HepG2 (cell line): Measurements from ENCODE around the gene TDRD1. TPM values are rescaled to one million over a fixed set of nuclear protein-coding genes. Genes with fewer than 3 reads are reported as not detected.
A peak's percentile ranks its signal among the peaks of the same experiment; 100 is the strongest.

Experiments used
- CREM ChIP-seq, 2 experiments: sonication (generic) in 1 of 2; formaldehyde crosslinking in 1 of 2; IDR thresholded peaks; 2 replicates each; pipeline versions ENCODE4 v1.4.0 to v1.6.1; 2016 to 2020; ENCODE audit warnings: antibody characterized with exemption in 1 of 2, mild to moderate bottlenecking in 1 of 2, missing genetic modification reagents in 1 of 2
- HDAC6 ChIP-seq: fragments of 200-600 bp; sonication (generic); IDR thresholded peaks from 2 replicates; pipeline ENCODE4 v1.7.0; 2017; ENCODE audit warnings: mild to moderate bottlenecking, antibody characterized with exemption, low read length, low read depth
- JUNB ChIP-seq: sonication (generic); formaldehyde crosslinking; IDR thresholded peaks from 2 replicates; pipeline ENCODE4 v1.8.0; 2022; ENCODE audit warnings: missing genetic modification reagents, mild to moderate bottlenecking, borderline replicate concordance
- MIER2 ChIP-seq: IDR thresholded peaks from 2 replicates; pipeline ENCODE4 v1.6.1; 2016; ENCODE audit warnings: missing biosample characterization, missing genetic modification reagents
- POLR2G ChIP-seq: fragments of 200-400 bp; formaldehyde crosslinking; IDR thresholded peaks from 2 replicates; pipeline ENCODE4 v1.6.1; 2018; ENCODE audit warnings: mild to moderate bottlenecking, low read depth, low read length, moderate library complexity
- ZNF282 ChIP-seq: fragments of 450-650 bp; IDR thresholded peaks from 2 replicates; pipeline ENCODE4 v1.6.1; 2018; ENCODE audit not compliant: partially characterized antibody
- ZNF484 ChIP-seq: sonication (generic); formaldehyde crosslinking; IDR thresholded peaks from 2 replicates; pipeline ENCODE4 v1.5.1; 2020; ENCODE audit warnings: mild to moderate bottlenecking, low read depth, missing genetic modification reagents, borderline replicate concordance
- ZNF841 ChIP-seq: sonication (generic); formaldehyde crosslinking; IDR thresholded peaks from 2 replicates; pipeline ENCODE4 v1.8.1; 2023; ENCODE audit warnings: missing genetic modification reagents, borderline replicate concordance
- polyA plus RNA-seq, 8 experiments: library from polyadenylated mRNA; depleted of rRNA in 3 of 8; stranded (reverse) in 7 of 8; unstranded in 1 of 8; fragments of >200 nt; fragmentation: Illumina TruSeq in 4 of 8; extraction: Trizol in 4 of 8; gene quantifications; 2 replicates each; pipeline versions ENCODE4 v1.2.1 to v1.2.3, GENCODE V29; 2011 to 2016; ENCODE audit warnings: low read depth in 4 of 8, missing spikeins in 1 of 8, mixed read lengths in 1 of 8; ENCODE audit not compliant: insufficient read depth in 1 of 8
- total RNA-seq, 5 experiments: library from RNA; depleted of rRNA; stranded (reverse); fragments of >200 nt; fragmentation: Illumina TruSeq; extraction: Trizol; gene quantifications; 2 replicates each; pipeline ENCODE4 v1.2.3, GENCODE V29; 2016; ENCODE audit warnings: low read depth in 1 of 5
- TF ChIP-seq, protein P1 (sequence below): sonication (generic); formaldehyde crosslinking; IDR thresholded peaks from 2 replicates; pipeline ENCODE4; 2020; ENCODE audit warnings: missing genetic modification reagents, mild to moderate bottlenecking, borderline replicate concordance
- TF ChIP-seq, protein P2 (sequence below): sonication (generic); formaldehyde crosslinking; IDR thresholded peaks from 2 replicates; pipeline ENCODE4 v1.5.0; 2020; ENCODE audit warnings: mild to moderate bottlenecking, missing genetic modification reagents
- TF ChIP-seq, protein P3 (sequence below): sonication (generic); formaldehyde crosslinking; IDR thresholded peaks from 2 replicates; pipeline ENCODE4 v1.4.0; 2020; ENCODE audit warnings: missing genetic modification reagents, borderline replicate concordance
- TF ChIP-seq, protein P4 (sequence below), 2 experiments: sonication (generic) in 1 of 2; formaldehyde crosslinking in 1 of 2; IDR thresholded peaks; 2 replicates each; pipeline versions ENCODE4 v1.4.0 to v1.6.1; 2016 to 2020; ENCODE audit warnings: borderline replicate concordance in 1 of 2, low read depth in 1 of 2, mild to moderate bottlenecking in 1 of 2, missing genetic modification reagents in 1 of 2

Gene TDRD1
- total and polyA plus RNA-seq, 2 of the 13 experiments (the other 11 are each of a cell fraction or from before 2014, with no cell fraction given), result not detected

DNA sequence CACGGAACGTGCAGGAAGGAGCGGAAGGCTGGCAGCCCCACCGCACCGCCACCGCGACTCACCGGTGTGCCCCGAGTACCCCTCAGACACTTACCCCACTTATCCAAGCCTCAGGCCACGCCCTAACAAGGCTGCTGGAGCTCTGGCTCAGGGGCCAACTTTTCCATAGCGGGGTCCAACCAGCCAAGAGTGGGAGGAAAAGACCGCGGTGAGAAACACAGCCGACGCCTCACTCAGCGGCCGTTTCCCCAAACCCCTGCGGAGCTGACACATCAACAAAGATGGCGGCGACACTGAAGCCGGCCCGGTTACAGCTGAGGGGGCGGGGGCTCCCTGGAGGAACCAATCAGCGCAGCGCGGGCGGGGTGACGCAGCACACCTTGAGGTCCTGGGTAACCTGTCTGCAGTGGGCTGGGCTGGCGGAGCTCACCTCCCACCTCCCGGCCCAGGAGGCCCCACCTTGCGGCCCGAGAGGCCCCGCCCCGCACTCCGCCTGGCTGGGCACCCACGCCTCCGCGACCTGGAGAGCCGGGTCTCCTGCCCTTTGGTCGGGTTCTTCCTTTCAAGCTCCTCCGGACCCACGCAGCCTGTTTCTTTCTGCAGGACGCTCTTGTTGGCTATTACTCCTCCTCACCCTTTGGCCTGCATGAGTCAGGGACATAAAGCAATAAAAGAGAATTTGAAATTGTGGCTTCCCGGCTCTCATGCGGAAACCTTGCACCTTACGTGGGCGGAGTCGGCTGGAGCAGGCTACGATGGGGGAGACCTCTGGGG lies 5.0 kb upstream of the TDRD1 start, which contains the start of gene CCDC186 (continued):
- TF ChIP-seq JUNB (CRISPR knock-in tag) (no peak), POLR2G (peak; percentile 85), CREM (IDR thresholded peaks at IDR 0.05) (peak; percentile 58; the same call in 1 of the 2 replicates), CREM (CRISPR knock-in tag; IDR thresholded peaks at IDR 0.05) (no peak), HDAC6 (no peak), ZNF282 (no peak), MIER2 (no peak), ZNF841 (CRISPR knock-in tag) (no peak), ZNF484 (CRISPR knock-in tag) (no peak)
- TF ChIP-seq, protein P1, sequence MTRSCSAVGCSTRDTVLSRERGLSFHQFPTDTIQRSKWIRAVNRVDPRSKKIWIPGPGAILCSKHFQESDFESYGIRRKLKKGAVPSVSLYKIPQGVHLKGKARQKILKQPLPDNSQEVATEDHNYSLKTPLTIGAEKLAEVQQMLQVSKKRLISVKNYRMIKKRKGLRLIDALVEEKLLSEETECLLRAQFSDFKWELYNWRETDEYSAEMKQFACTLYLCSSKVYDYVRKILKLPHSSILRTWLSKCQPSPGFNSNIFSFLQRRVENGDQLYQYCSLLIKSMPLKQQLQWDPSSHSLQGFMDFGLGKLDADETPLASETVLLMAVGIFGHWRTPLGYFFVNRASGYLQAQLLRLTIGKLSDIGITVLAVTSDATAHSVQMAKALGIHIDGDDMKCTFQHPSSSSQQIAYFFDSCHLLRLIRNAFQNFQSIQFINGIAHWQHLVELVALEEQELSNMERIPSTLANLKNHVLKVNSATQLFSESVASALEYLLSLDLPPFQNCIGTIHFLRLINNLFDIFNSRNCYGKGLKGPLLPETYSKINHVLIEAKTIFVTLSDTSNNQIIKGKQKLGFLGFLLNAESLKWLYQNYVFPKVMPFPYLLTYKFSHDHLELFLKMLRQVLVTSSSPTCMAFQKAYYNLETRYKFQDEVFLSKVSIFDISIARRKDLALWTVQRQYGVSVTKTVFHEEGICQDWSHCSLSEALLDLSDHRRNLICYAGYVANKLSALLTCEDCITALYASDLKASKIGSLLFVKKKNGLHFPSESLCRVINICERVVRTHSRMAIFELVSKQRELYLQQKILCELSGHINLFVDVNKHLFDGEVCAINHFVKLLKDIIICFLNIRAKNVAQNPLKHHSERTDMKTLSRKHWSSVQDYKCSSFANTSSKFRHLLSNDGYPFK (CRISPR knock-in tag), result peak; percentile 96
- TF ChIP-seq, protein P2, sequence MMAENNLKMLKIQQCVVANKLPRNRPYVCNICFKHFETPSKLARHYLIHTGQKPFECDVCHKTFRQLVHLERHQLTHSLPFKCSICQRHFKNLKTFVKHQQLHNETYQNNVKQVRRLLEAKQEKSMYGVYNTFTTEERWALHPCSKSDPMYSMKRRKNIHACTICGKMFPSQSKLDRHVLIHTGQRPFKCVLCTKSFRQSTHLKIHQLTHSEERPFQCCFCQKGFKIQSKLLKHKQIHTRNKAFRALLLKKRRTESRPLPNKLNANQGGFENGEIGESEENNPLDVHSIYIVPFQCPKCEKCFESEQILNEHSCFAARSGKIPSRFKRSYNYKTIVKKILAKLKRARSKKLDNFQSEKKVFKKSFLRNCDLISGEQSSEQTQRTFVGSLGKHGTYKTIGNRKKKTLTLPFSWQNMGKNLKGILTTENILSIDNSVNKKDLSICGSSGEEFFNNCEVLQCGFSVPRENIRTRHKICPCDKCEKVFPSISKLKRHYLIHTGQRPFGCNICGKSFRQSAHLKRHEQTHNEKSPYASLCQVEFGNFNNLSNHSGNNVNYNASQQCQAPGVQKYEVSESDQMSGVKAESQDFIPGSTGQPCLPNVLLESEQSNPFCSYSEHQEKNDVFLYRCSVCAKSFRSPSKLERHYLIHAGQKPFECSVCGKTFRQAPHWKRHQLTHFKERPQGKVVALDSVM (CRISPR knock-in tag), result peak; percentile 47; the same call in 1 of the 2 replicates
- TF ChIP-seq, protein P3, sequence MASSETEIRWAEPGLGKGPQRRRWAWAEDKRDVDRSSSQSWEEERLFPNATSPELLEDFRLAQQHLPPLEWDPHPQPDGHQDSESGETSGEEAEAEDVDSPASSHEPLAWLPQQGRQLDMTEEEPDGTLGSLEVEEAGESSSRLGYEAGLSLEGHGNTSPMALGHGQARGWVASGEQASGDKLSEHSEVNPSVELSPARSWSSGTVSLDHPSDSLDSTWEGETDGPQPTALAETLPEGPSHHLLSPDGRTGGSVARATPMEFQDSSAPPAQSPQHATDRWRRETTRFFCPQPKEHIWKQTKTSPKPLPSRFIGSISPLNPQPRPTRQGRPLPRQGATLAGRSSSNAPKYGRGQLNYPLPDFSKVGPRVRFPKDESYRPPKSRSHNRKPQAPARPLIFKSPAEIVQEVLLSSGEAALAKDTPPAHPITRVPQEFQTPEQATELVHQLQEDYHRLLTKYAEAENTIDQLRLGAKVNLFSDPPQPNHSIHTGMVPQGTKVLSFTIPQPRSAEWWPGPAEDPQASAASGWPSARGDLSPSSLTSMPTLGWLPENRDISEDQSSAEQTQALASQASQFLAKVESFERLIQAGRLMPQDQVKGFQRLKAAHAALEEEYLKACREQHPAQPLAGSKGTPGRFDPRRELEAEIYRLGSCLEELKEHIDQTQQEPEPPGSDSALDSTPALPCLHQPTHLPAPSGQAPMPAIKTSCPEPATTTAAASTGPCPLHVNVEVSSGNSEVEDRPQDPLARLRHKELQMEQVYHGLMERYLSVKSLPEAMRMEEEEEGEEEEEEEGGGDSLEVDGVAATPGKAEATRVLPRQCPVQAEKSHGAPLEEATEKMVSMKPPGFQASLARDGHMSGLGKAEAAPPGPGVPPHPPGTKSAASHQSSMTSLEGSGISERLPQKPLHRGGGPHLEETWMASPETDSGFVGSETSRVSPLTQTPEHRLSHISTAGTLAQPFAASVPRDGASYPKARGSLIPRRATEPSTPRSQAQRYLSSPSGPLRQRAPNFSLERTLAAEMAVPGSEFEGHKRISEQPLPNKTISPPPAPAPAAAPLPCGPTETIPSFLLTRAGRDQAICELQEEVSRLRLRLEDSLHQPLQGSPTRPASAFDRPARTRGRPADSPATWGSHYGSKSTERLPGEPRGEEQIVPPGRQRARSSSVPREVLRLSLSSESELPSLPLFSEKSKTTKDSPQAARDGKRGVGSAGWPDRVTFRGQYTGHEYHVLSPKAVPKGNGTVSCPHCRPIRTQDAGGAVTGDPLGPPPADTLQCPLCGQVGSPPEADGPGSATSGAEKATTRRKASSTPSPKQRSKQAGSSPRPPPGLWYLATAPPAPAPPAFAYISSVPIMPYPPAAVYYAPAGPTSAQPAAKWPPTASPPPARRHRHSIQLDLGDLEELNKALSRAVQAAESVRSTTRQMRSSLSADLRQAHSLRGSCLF (CRISPR knock-in tag), result no peak
- TF ChIP-seq, protein P4, sequence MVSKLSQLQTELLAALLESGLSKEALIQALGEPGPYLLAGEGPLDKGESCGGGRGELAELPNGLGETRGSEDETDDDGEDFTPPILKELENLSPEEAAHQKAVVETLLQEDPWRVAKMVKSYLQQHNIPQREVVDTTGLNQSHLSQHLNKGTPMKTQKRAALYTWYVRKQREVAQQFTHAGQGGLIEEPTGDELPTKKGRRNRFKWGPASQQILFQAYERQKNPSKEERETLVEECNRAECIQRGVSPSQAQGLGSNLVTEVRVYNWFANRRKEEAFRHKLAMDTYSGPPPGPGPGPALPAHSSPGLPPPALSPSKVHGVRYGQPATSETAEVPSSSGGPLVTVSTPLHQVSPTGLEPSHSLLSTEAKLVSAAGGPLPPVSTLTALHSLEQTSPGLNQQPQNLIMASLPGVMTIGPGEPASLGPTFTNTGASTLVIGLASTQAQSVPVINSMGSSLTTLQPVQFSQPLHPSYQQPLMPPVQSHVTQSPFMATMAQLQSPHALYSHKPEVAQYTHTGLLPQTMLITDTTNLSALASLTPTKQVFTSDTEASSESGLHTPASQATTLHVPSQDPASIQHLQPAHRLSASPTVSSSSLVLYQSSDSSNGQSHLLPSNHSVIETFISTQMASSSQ (IDR thresholded peaks at IDR 0.05; ENCODE audit: low read depth), result no peak
- TF ChIP-seq, protein P4 (CRISPR knock-in tag; IDR thresholded peaks at IDR 0.05; ENCODE audit: borderline replicate concordance), result no peak
